Fibroblast of lung (primary cell): Measurements from ENCODE around the gene EIF4A2.

Experiments
- EZH2 ChIP-seq: IDR thresholded peaks from 2 replicates; pipeline ENCODE4 v1.5.1; 2012; ENCODE audit warnings: low read length, control low read depth, mild to moderate bottlenecking; ENCODE audit errors: missing control alignments
- TF ChIP-seq, protein P1 (sequence below), 2 donors: IDR thresholded peaks in 1 of 2; conservative IDR thresholded peaks in 1 of 2; 1 replicate in 1 of 2; 2 replicates in 1 of 2; pipeline ENCODE4 v1.5.1; 2011 to 2012; ENCODE audit warnings: low read length in 2 of 2, control low read depth in 1 of 2, inconsistent platforms in 1 of 2, low read depth in 1 of 2, mild to moderate bottlenecking in 1 of 2

DNA sequence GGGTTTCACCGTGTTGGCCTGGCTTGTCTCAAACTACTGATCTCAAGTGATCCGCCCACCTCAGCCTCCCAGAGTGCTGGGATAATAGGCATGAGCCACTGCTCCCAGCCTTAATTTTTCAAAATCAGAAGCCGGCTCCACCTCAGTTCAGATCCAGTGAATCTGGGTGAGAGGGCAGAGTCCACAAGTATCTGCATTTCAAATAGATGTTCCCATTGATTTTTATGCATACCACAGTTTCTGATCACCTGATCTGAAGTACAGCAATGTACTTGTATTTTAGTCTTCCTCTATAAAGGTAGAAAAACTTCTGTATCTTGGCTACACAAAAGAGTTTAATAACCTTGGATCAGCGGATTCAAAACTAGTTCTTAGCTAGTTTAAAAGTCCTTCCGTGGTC, 4.2 kb upstream of the EIF4A2 start:
- TF ChIP-seq, protein P1, sequence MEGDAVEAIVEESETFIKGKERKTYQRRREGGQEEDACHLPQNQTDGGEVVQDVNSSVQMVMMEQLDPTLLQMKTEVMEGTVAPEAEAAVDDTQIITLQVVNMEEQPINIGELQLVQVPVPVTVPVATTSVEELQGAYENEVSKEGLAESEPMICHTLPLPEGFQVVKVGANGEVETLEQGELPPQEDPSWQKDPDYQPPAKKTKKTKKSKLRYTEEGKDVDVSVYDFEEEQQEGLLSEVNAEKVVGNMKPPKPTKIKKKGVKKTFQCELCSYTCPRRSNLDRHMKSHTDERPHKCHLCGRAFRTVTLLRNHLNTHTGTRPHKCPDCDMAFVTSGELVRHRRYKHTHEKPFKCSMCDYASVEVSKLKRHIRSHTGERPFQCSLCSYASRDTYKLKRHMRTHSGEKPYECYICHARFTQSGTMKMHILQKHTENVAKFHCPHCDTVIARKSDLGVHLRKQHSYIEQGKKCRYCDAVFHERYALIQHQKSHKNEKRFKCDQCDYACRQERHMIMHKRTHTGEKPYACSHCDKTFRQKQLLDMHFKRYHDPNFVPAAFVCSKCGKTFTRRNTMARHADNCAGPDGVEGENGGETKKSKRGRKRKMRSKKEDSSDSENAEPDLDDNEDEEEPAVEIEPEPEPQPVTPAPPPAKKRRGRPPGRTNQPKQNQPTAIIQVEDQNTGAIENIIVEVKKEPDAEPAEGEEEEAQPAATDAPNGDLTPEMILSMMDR (conservative IDR thresholded peaks at IDR 0.05 in 1 of 2, IDR thresholded peaks at IDR 0.05 in 1 of 2; ENCODE audit: low read depth in 1 of 2, low read length in 2 of 2): no peak
- no peak for TF ChIP-seq EZH2
